Endodermal cell (in vitro differentiated cells): ENCODE results near the gene IPP. TPM values are rescaled to one million over a fixed set of nuclear protein-coding genes. Genes with fewer than 3 reads are reported as not detected.
"Not testable (repeated sequence)": the region's sequence is repeated elsewhere in the genome, so short reads cannot be mapped to it uniquely, and the experiment has no call there.

Source experiments
- DNase-seq: peaks from one replicate; pipeline ENCODE4 v3.0.0-alpha.2; 2017
- H3K27ac ChIP-seq: 2 replicates; pipeline ENCODE4 v1.5.1; 2013; ENCODE audit warnings: mild to moderate bottlenecking, low read depth, low read length, moderate library complexity
- H3K27me3 ChIP-seq: 2 replicates; pipeline ENCODE4 v1.6.1; 2013; ENCODE audit warnings: mild to moderate bottlenecking, low read length, moderate library complexity; ENCODE audit not compliant: insufficient read depth, control insufficient read depth, poor library complexity, severe bottlenecking
- H3K36me3 ChIP-seq: 2 replicates; pipeline ENCODE4 v1.7.0; 2013; ENCODE audit warnings: mild to moderate bottlenecking, low read length, moderate library complexity; ENCODE audit not compliant: control insufficient read depth, insufficient read depth
- H3K4me1 ChIP-seq: one replicate; pipeline ENCODE4 v1.7.0; 2013; ENCODE audit warnings: low read length; ENCODE audit not compliant: control insufficient read depth, insufficient read depth
- H3K4me3 ChIP-seq: 2 replicates; pipeline ENCODE4 v1.5.1; 2013; ENCODE audit warnings: mild to moderate bottlenecking, low read length, moderate library complexity
- H3K9ac ChIP-seq: 2 replicates; pipeline ENCODE4 v1.6.1; 2013; ENCODE audit warnings: mild to moderate bottlenecking, low read length, moderate library complexity; ENCODE audit not compliant: poor library complexity, severe bottlenecking; ENCODE audit errors: extremely low read depth
- H3K9me3 ChIP-seq: 2 replicates; pipeline ENCODE4 v1.6.1; 2013; ENCODE audit warnings: mild to moderate bottlenecking, low read length, moderate library complexity; ENCODE audit not compliant: control insufficient read depth
- H3K27ac Mint-ChIP-seq: 2 replicates; pipeline ENCODE4 v1.8.0; 2020; ENCODE audit warnings: mixed read lengths
- H3K27me3 Mint-ChIP-seq: 2 replicates; pipeline ENCODE4 v1.8.0; 2021; ENCODE audit warnings: mild to moderate bottlenecking, mixed read lengths; ENCODE audit not compliant: insufficient read depth
- H3K36me3 Mint-ChIP-seq: 2 replicates; pipeline ENCODE4 v1.8.0; 2020; ENCODE audit warnings: low read depth, mixed read lengths
- H3K4me1 Mint-ChIP-seq: 2 replicates; pipeline ENCODE4 v1.8.0; 2020; ENCODE audit warnings: mixed read lengths
- H3K4me3 Mint-ChIP-seq: 2 replicates; pipeline ENCODE4 v1.8.0; 2020; ENCODE audit warnings: mild to moderate bottlenecking, moderate library complexity, mixed read lengths
- H3K9me3 Mint-ChIP-seq: 2 replicates; pipeline ENCODE4 v1.8.0; 2020; ENCODE audit warnings: mild to moderate bottlenecking, mixed read lengths
- CTCF ChIP-seq: fragments of 200-600 bp; sonication (generic); conservative IDR thresholded peaks from 2 replicates; pipeline ENCODE4 v1.5.0; 2021; ENCODE audit warnings: antibody characterized with exemption, mild to moderate bottlenecking
- WGBS, 2 experiments: methylation state at CpG; one replicate each; pipeline versions ENCODE4 v1.1.5 to v1.1.7; 2013; ENCODE audit warnings: missing lambda C conversion rate in 2 of 2, mixed read lengths in 1 of 2; ENCODE audit not compliant: insufficient coverage in 1 of 2, insufficient read length in 1 of 2; 5-methylcytosine and 5-hydroxymethylcytosine counted together
- total RNA-seq, 2 donors: library from RNA; stranded (reverse); fragmentation: NEBNext Ultra II Directional in 1 of 2; extraction: Animal tissue kit (Norgen Biotek cat#: 25700) in 1 of 2; gene quantifications; 2 replicates in 1 of 2; 3 replicates in 1 of 2; pipeline ENCODE4 v1.2.1, GENCODE V29; 2021

The IPP gene
- total RNA-seq, 2 donors from 2014 or later, result 14.9 to 18.6 TPM

- TF ChIP-seq CTCF, result no peak
- Mint-ChIP-seq H3K9me3 (peaks cover 27% of the 10 kb centered on the region), H3K27ac (no peak overlapping the region), H3K4me3 (no peak overlapping the region), H3K27me3 (no peaks in the 10 kb centered on the region), H3K36me3 (peaks cover 2% of the 10 kb centered on the region), H3K4me1 (peaks cover 13% of the 10 kb centered on the region)
- Histone ChIP-seq H3K4me1 (peaks cover 8% of the 10 kb centered on the region), H3K27ac (no peak overlapping the region), H3K9me3 (peaks cover 26% of the 10 kb centered on the region), H3K27me3 (no peaks in the 10 kb centered on the region), H3K4me3 (no peak overlapping the region), H3K36me3 (no peaks in the 10 kb centered on the region), H3K9ac (no peak overlapping the region)
- 84 to 85% methylated on average over 6 to 11 of the region's 11 CpGs for WGBS, 2 experiments
- no peak for DNase-seq
Measured at GRCh38 chr1:45753248-45754037, 3.0 kb upstream of the IPP start.

GRCh38 chr1:45752441-45753052 is 2.1 kb upstream of the IPP start:
- no peak overlapping the region for H3K27ac Mint-ChIP-seq
- no peak overlapping the region for H3K4me3 Mint-ChIP-seq
- peaks cover 27% of the 10 kb centered on the region for H3K9me3 Mint-ChIP-seq
- H3K27me3 ChIP-seq, result no peaks in the 10 kb centered on the region
- no peaks in the 10 kb centered on the region for H3K36me3 ChIP-seq
- H3K36me3 Mint-ChIP-seq, result peaks cover 2% of the 10 kb centered on the region
- no peaks in the 10 kb centered on the region for H3K27me3 Mint-ChIP-seq
- H3K9me3 ChIP-seq, result peaks cover 26% of the 10 kb centered on the region
- H3K27ac ChIP-seq, result no peak overlapping the region
- no peak overlapping the region for H3K9ac ChIP-seq
- no peak overlapping the region for H3K4me3 ChIP-seq
- peaks cover 6% of the 10 kb centered on the region for H3K4me1 ChIP-seq
- peaks cover 5% of the 10 kb centered on the region for H3K4me1 Mint-ChIP-seq
- no peak for TF ChIP-seq CTCF
- DNase-seq, result no peak
- WGBS, 2 experiments, result 85 to 93% methylated on average over 2 of the region's 2 CpGs

- Mint-ChIP-seq H3K4me3 (no peak overlapping the region), H3K36me3 (peaks cover 2% of the 10 kb centered on the region), H3K4me1 (peaks cover 10% of the 10 kb centered on the region), H3K27ac (no peak overlapping the region), H3K9me3 (peaks cover 27% of the 10 kb centered on the region), H3K27me3 (no peaks in the 10 kb centered on the region)
- Histone ChIP-seq H3K27ac (no peak overlapping the region), H3K4me3 (no peak overlapping the region), H3K4me1 (peaks cover 3% of the 10 kb centered on the region), H3K9ac (no peak overlapping the region), H3K9me3 (peaks cover 26% of the 10 kb centered on the region), H3K36me3 (no peaks in the 10 kb centered on the region), H3K27me3 (no peaks in the 10 kb centered on the region)
- TF ChIP-seq CTCF, result no peak
- WGBS, 2 experiments, result 90 to 91% methylated on average over 2 of the region's 2 CpGs
- DNase-seq, result no peak
Measured at GRCh38 chr1:45752014-45752413, 1.6 kb upstream of the IPP start.

GRCh38 chr1:45751039-45751838 is 786 bp upstream of the IPP start:
- not testable (repeated sequence) for H3K36me3 Mint-ChIP-seq, DNase-seq, H3K27me3 Mint-ChIP-seq, H3K27me3 ChIP-seq, H3K36me3 ChIP-seq, H3K4me1 ChIP-seq
- H3K4me3 Mint-ChIP-seq, result peak overlapping the region; percentile 94
- H3K27ac Mint-ChIP-seq, result peak overlapping the region; percentile 98
- peaks cover 27% of the 10 kb centered on the region for H3K9me3 Mint-ChIP-seq
- WGBS, 2 experiments, result 86 to 87% methylated on average over 15 to 23 of the region's 24 CpGs
- peak overlapping the region; percentile 86 for H3K9ac ChIP-seq
- H3K27ac ChIP-seq, result peak overlapping the region; percentile 96
- H3K9me3 ChIP-seq, result peaks cover 26% of the 10 kb centered on the region
- peaks cover 12% of the 10 kb centered on the region for H3K4me1 Mint-ChIP-seq
- peak overlapping the region; percentile 85 for H3K4me3 ChIP-seq
